GM21390 (cell line): ENCODE results near the gene BHLHE41.

Experiments used
- ATAC-seq: cut with Tn5 transposase; IDR thresholded peaks from one replicate; pipeline ENCODE4 v1.9.1; 2021; ENCODE audit not compliant: unreplicated experiment

BHLHE41 gene

DNA sequence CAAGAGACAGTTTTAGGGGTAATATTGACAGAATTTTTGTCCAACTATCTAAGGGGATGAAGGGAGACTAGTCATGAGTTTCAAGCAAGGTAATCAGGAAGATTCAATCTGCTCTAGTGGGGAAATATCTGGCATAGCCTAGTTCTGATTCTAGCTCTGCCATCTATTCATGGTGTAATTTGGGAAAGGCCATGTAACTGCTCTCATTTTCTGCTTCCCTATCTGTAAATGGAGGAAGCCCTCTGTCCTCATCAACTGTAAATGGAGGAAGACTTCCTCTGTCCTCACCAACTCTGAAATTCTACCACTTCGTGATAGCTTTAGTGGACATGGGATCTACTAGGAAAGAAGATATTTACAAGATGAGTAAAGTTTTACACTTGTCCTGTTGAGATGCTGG, 37.9 kb downstream of the BHLHE41 start:
- no peak for ATAC-seq

DNA sequence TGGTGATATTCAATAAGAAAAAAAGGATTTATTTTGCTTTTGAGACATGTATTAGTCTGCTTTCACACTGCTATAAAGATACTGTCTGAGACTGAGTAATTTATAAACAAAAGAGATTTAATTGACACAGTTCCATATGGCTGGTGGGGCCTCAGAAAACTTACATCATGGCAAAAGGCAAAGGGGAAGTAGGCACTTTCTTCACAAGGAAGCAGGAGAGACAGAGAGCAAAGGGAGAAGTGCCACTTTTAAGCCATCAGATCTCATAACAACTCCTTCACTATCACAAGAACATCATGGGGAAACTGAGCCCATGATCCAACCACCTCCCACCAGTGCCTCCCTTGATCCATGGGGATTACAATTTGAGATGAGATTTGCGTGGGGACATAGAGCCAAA, 43.9 kb downstream of the BHLHE41 start:
- ATAC-seq = no peak

DNA sequence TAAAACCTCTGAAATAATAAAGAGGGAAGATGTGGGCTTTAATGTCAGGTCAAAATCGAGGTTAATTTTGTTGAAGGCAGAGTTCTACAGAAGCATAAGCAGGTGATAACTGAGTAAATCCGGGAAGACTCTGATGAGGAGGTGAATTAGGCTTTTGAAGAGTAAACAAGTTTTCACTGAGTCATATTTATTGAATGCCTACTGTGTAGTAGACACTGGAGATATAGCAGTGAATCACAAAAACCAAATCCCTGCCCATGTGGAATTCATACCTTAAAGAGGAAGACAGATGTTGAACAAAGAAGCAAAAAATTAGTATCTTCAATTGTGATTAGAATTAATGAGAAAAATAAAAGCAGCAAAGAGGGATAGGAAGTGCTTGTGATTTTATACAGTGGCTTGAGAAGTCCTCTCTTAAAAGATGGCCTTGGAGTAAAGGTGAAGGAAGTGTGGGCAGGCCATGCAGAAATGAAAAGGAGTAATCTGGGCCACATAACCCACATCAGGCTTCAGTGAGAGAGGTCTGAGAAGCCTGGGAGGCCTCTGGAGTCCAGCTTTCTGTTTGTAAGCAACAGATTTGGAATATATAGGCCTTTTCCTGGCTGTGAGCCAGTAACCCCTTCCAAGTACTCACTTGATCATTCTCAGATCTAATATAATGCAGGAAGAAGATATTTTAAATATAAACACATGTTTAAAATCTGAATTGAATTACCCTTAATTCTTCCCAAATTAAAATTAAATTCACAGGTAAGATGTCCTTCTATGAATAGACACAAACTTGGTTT, 46.7 kb downstream of the BHLHE41 start:
- ATAC-seq = no peak
